ENCODE data around the gene REPIN1.

REPIN1 gene

DNA sequence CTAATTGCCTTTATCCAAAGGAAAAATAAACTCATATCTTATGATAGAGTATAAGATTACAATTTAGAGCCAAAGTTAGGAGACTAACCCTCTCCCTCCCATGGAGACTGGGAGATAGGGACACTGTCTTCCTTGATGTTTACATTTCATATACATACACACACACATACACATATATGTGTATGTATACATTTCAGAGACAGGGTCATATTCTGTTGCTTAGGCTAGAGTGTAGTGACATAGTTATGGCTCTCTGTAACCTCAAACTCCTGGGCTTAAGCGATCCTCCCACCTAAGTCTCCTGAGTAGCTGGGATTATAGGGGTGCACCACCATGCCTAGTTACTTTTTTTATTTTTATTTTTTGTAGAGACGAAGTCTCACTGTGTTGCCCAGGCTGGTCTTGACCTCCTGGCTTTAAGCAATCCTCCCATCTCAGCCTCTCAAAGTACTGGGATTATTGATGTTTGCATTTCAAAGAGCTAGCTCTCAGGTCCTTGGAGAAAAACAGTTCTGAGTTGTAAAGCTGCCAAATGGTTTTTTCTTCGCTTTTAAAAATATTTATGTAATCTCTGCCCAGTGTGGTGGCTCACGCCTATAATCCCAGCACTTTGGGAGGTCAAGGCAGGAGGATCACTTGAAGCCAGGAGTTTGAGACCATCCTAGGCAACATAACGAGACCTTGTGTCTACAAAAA lies 8.1 kb upstream of the REPIN1 start:
- peaks cover 82% of the 10 kb centered on the region for H3K4me1 ChIP-seq (ENCODE audit: low read length)
- H3K4me2 ChIP-seq (ENCODE audit: low read length): no peak overlapping the region
- H3K9me3 ChIP-seq (ENCODE audit: insufficient read depth, low read length): no peaks in the 10 kb centered on the region
- no peaks in the 10 kb centered on the region for H3K27me3 ChIP-seq (ENCODE audit: low read depth, low read length)
- H2AFZ ChIP-seq (ENCODE audit: low read depth, low read length): no peak overlapping the region
- H3K36me3 ChIP-seq (replicated peaks; ENCODE audit: low read depth, low read length): no peaks in the 10 kb centered on the region
- no peak overlapping the region for H3K27ac ChIP-seq (ENCODE audit: low read length)
- no peaks in the 10 kb centered on the region for H3K79me2 ChIP-seq (ENCODE audit: low read length)
- H4K20me1 ChIP-seq (ENCODE audit: insufficient read depth, low read length): no peaks in the 10 kb centered on the region
- TF ChIP-seq, protein P1, sequence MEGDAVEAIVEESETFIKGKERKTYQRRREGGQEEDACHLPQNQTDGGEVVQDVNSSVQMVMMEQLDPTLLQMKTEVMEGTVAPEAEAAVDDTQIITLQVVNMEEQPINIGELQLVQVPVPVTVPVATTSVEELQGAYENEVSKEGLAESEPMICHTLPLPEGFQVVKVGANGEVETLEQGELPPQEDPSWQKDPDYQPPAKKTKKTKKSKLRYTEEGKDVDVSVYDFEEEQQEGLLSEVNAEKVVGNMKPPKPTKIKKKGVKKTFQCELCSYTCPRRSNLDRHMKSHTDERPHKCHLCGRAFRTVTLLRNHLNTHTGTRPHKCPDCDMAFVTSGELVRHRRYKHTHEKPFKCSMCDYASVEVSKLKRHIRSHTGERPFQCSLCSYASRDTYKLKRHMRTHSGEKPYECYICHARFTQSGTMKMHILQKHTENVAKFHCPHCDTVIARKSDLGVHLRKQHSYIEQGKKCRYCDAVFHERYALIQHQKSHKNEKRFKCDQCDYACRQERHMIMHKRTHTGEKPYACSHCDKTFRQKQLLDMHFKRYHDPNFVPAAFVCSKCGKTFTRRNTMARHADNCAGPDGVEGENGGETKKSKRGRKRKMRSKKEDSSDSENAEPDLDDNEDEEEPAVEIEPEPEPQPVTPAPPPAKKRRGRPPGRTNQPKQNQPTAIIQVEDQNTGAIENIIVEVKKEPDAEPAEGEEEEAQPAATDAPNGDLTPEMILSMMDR (IDR thresholded peaks at IDR 0.05; ENCODE audit: low read depth, low read length): no peak
- no peak for TF ChIP-seq EZH2phosphoT487 (IDR thresholded peaks at IDR 0.05; ENCODE audit: low read depth)
- H3K9ac ChIP-seq (ENCODE audit: low read length): no peak overlapping the region
- no peak overlapping the region for H3K4me3 ChIP-seq (ENCODE audit: low read length)

DNA sequence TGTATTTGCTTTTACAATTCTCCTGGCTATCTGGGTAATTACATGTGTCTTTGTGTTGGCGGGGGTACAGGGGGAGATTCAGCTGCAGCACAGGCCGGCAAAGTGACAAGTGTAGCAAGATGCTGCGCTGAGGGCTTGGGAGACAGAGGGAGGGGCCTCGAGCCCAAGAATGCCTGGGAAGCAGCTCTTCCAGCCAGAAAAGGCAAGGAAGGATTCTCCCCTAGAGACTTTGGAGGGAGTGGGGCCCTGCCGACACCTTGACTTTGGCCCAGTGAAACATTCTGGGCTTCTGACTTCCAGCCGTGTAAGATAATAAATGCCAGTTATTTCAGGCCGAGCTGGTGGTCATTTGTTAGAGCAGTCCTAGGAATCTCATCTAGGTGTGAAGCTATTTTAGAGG lies 7.2 kb upstream of the REPIN1 start:
- Histone ChIP-seq H3K4me3 (ENCODE audit: low read length) (no peak overlapping the region), H3K4me1 (ENCODE audit: low read length) (peaks cover 82% of the 10 kb centered on the region)
- TF ChIP-seq, protein P1 (IDR thresholded peaks at IDR 0.05; ENCODE audit: low read depth, low read length): no peak
- no peak for TF ChIP-seq EZH2phosphoT487 (IDR thresholded peaks at IDR 0.05; ENCODE audit: low read depth)

DNA sequence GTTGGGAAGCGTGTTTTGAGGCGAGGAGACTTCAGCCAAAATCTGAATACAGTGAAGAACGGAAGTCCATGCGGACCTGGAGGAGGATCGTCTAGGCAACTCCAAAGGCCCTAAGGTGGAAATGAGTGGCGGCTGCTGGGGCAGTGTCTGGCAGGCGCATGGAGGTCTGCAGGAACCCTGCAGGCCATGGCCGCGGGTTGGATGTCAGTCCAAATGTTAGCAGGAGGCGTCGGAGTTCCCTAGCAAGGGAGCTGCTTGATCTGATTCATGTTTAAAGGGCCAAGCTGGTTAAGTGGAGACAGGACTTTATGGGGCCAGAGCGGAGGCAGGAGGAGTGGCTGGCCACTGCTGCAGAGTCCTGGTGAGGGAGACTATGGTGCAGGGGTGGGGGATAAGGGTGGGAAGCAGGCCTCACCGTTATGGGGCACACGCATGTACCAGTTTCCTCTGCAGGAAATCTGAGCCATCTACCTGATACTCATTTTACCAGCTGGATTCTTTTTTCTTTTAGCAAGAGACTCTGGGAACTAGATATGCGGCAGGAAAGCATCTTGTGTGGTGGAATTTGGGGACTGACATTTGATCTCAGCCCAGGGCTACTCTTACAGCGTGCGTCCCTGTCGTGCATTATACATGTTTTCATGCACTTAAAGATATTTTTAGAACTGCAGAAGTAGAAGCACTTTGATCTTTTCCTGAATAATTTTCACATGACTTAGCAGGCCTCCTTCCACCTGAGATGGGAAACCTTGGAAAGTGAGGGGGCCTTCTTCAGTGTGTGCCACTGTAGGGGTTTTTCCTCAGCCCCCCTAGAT lies 6.6 kb upstream of the REPIN1 start:
- H2AFZ ChIP-seq (ENCODE audit: low read depth, low read length): no peak overlapping the region

More for the DNA sequence above, 7.2 kb upstream of the REPIN1 start:
- H3K27me3 ChIP-seq (ENCODE audit: low read depth, low read length): no peaks in the 10 kb centered on the region
- no peaks in the 10 kb centered on the region for H4K20me1 ChIP-seq (ENCODE audit: insufficient read depth, low read length)
- no peak overlapping the region for H2AFZ ChIP-seq (ENCODE audit: low read depth, low read length)
- H3K27ac ChIP-seq (ENCODE audit: low read length): no peak overlapping the region
- no peaks in the 10 kb centered on the region for H3K79me2 ChIP-seq (ENCODE audit: low read length)
- no peaks in the 10 kb centered on the region for H3K36me3 ChIP-seq (replicated peaks; ENCODE audit: low read depth, low read length)
- no peaks in the 10 kb centered on the region for H3K9me3 ChIP-seq (ENCODE audit: insufficient read depth, low read length)
- H3K9ac ChIP-seq (ENCODE audit: low read length): no peak overlapping the region
- H3K4me2 ChIP-seq (ENCODE audit: low read length): no peak overlapping the region

More for the DNA sequence above, 6.6 kb upstream of the REPIN1 start:
- no peaks in the 10 kb centered on the region for H4K20me1 ChIP-seq (ENCODE audit: insufficient read depth, low read length)
- H3K4me3 ChIP-seq (ENCODE audit: low read length): no peak overlapping the region
- TF ChIP-seq EZH2phosphoT487 (IDR thresholded peaks at IDR 0.05; ENCODE audit: low read depth): no peak
- TF ChIP-seq, protein P1 (IDR thresholded peaks at IDR 0.05; ENCODE audit: low read depth, low read length): no peak
- H3K4me2 ChIP-seq (ENCODE audit: low read length): no peak overlapping the region
- H3K36me3 ChIP-seq (replicated peaks; ENCODE audit: low read depth, low read length): no peaks in the 10 kb centered on the region
- H3K79me2 ChIP-seq (ENCODE audit: low read length): no peaks in the 10 kb centered on the region
- peaks cover 83% of the 10 kb centered on the region for H3K4me1 ChIP-seq (ENCODE audit: low read length)
- no peaks in the 10 kb centered on the region for H3K9me3 ChIP-seq (ENCODE audit: insufficient read depth, low read length)
- no peak overlapping the region for H3K9ac ChIP-seq (ENCODE audit: low read length)
- H3K27me3 ChIP-seq (ENCODE audit: low read depth, low read length): no peaks in the 10 kb centered on the region
- no peak overlapping the region for H3K27ac ChIP-seq (ENCODE audit: low read length)

All from OCI-LY3 (cell line).